HG03378 (cell line): ENCODE measurements around the gene SGF29.
"Not testable (repeated sequence)": the region's sequence is repeated elsewhere in the genome, so short reads cannot be mapped to it uniquely, and the experiment has no call there.

Experiments
- ATAC-seq: cut with Tn5 transposase; IDR thresholded peaks from one replicate; pipeline ENCODE4 v1.9.1; 2021; ENCODE audit warnings: mild to moderate bottlenecking, moderate library complexity; ENCODE audit not compliant: unreplicated experiment

SGF29 gene

GRCh38 chr16:28553776-28554633 lies at the start of gene SGF29:
SGF29 (plus strand) TSS chr16:28553920; CDS start chr16:28581070, 27,150 bp downstream.
- ATAC-seq: peak; percentile 52

- no peak for ATAC-seq
Measured at GRCh38 chr16:28504707-28505404, 48.9 kb upstream of the SGF29 start.

- no peak for ATAC-seq
Measured at GRCh38 chr16:28505489-28506137, 48.1 kb upstream of the SGF29 start.

- no peak for ATAC-seq
Measured at GRCh38 chr16:28511031-28511430, 42.7 kb upstream of the SGF29 start.

GRCh38 chr16:28511801-28512789 lies 41.6 kb upstream of the SGF29 start:
- no peak for ATAC-seq

- ATAC-seq: no peak
Measured at GRCh38 chr16:28513484-28514181, 40.1 kb upstream of the SGF29 start.

GRCh38 chr16:28514246-28514645 lies 39.5 kb upstream of the SGF29 start:
- ATAC-seq: no peak

- ATAC-seq: no peak
Measured at GRCh38 chr16:28520672-28521071, 33.0 kb upstream of the SGF29 start.

GRCh38 chr16:28521436-28521835 lies 32.3 kb upstream of the SGF29 start:
- ATAC-seq: no peak

- no peak for ATAC-seq
Measured at GRCh38 chr16:28522792-28523191, 30.9 kb upstream of the SGF29 start.

GRCh38 chr16:28524681-28525171 lies 29.0 kb upstream of the SGF29 start:
- ATAC-seq: no peak

GRCh38 chr16:28526201-28527099 lies 27.3 kb upstream of the SGF29 start:
- ATAC-seq: no peak

- not testable (repeated sequence) for ATAC-seq
Measured at GRCh38 chr16:28527100-28527785, 26.5 kb upstream of the SGF29 start.

GRCh38 chr16:28527985-28528384 lies 25.7 kb upstream of the SGF29 start:
- ATAC-seq: no peak

- no peak for ATAC-seq
Measured at GRCh38 chr16:28528463-28528867, 25.3 kb upstream of the SGF29 start.

- ATAC-seq: no peak
Measured at GRCh38 chr16:28529124-28529523, 24.6 kb upstream of the SGF29 start.

- no peak for ATAC-seq
Measured at GRCh38 chr16:28531777-28532744, 21.7 kb upstream of the SGF29 start.
